ENCODE results near the gene RBM28.

The RBM28 gene

DNA sequence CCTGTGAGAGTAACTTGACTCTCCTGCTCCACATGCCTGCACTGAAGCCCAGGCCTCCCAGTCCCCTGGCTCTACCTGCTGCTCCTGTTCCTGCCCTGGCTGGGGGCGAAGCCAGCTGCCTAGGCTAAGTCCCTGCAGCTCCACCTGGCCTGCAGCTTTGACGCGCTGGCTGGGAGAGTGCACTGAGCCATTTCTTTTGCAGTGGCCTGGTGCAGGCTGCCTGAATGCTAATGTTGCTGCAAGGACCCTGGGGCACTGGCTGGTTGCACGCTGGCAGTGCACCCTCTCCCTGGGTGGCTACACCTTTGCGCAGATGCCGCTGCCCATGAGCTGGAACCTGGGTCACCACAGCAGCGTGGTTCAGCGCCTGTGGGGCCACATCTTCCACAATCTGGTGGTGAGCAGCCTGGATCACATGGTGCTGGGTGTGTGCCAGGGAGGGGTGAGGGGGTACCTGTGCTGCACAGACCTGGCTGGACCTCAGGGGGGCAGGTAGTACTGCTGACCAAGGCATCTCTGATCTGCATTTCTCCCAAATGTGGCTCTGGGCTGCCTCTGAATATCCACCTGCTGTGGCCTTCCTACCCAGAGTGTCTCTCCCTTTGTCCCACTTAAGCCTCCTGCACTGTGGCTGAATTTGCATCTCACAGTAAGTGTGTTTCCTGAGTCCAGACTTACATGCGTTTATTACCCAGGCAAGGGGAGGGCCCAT is 46.1 kb upstream of the RBM28 start:
- no peak for DNase-seq
- H3K4me1 ChIP-seq = peaks cover 0 to 7% (median 2%) of the 10 kb centered on the region in 4 donors
- TF ChIP-seq, protein P1, sequence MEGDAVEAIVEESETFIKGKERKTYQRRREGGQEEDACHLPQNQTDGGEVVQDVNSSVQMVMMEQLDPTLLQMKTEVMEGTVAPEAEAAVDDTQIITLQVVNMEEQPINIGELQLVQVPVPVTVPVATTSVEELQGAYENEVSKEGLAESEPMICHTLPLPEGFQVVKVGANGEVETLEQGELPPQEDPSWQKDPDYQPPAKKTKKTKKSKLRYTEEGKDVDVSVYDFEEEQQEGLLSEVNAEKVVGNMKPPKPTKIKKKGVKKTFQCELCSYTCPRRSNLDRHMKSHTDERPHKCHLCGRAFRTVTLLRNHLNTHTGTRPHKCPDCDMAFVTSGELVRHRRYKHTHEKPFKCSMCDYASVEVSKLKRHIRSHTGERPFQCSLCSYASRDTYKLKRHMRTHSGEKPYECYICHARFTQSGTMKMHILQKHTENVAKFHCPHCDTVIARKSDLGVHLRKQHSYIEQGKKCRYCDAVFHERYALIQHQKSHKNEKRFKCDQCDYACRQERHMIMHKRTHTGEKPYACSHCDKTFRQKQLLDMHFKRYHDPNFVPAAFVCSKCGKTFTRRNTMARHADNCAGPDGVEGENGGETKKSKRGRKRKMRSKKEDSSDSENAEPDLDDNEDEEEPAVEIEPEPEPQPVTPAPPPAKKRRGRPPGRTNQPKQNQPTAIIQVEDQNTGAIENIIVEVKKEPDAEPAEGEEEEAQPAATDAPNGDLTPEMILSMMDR (IDR thresholded peaks at IDR 0.05) = no peak
- H3K27ac ChIP-seq = no peak overlapping the region
- H3K36me3 ChIP-seq = peaks cover 12 to 35% (median 24%) of the 10 kb centered on the region in 3 donors
- H3K27me3 ChIP-seq = peaks cover 0 to 9% of the 10 kb centered on the region in 2 donors
- H3K4me3 ChIP-seq = no peak overlapping the region
- H3K9me3 ChIP-seq = no peaks in the 10 kb centered on the region
- intact Hi-C loops (cut with DNase I; ENCODE audit: low total_unique reads) = no loop called here

DNA sequence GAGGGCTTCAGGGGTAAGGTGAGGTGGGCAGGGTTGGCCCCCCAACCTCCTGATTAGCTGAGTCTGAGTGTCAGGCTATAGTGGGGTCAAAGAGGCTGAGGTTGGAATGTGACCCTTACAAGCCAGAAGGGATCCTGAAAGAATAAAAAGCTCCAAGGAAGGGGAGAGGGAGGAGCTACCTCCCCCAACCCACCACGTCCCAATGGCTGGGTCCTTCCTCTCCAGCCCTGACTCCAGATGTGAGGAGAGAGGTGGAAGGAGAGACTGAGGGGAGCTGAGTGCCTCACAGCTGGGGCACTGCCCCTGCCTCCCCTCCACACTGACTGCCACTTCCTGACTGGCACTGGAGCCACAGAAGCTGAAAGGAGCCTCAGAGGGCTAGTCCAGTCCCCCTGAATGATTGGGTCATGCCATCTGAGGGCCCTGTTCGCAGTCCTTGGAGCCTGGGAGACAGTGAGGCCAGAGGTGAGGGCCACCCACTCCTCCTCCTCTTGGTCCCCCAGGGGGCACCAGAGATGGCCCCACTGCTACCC is 45.4 kb upstream of the RBM28 start:
- H3K36me3 ChIP-seq = peaks cover 6 to 29% (median 18%) of the 10 kb centered on the region in 3 donors
- intact Hi-C loops (cut with DNase I; ENCODE audit: low total_unique reads) = no loop called here
- no peak overlapping the region for H3K27ac ChIP-seq
- peaks cover 0 to 7% (median 2%) of the 10 kb centered on the region in 4 donors for H3K4me1 ChIP-seq
- TF ChIP-seq, protein P1 (IDR thresholded peaks at IDR 0.05) = no peak
- no peak overlapping the region for H3K4me3 ChIP-seq
- no peak for DNase-seq
- peaks cover 0 to 9% of the 10 kb centered on the region in 2 donors for H3K27me3 ChIP-seq
- H3K9me3 ChIP-seq = no peaks in the 10 kb centered on the region

DNA sequence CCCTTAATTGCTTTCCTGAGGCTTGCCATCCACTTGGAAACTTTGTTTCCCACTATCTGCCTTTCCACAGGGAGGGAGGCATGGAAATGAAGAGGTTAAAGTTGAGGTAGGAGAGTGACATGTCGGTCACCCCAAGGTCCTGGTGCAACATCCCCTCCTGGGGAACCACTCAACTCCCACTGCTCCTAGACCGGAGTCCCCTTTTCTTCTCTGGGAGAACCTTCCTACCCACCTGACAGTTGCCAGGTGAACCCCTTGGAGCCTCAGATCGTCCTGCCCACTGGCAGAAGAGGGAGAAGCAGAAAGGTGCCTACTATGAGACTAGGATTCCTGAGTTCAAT is 44.4 kb upstream of the RBM28 start:
- Histone ChIP-seq H3K4me3 (no peak overlapping the region), H3K9me3 (no peaks in the 10 kb centered on the region), H3K27me3 (peaks cover 0 to 9% of the 10 kb centered on the region in 2 donors), H3K4me1 (peaks cover 0 to 7% (median 2%) of the 10 kb centered on the region in 4 donors), H3K27ac (no peak overlapping the region), H3K36me3 (peaks cover 0 to 19% (median 8%) of the 10 kb centered on the region in 3 donors)
- intact Hi-C loops (cut with DNase I; ENCODE audit: low total_unique reads) = no loop called here
- TF ChIP-seq, protein P1 (IDR thresholded peaks at IDR 0.05) = no peak
- DNase-seq = no peak

DNA sequence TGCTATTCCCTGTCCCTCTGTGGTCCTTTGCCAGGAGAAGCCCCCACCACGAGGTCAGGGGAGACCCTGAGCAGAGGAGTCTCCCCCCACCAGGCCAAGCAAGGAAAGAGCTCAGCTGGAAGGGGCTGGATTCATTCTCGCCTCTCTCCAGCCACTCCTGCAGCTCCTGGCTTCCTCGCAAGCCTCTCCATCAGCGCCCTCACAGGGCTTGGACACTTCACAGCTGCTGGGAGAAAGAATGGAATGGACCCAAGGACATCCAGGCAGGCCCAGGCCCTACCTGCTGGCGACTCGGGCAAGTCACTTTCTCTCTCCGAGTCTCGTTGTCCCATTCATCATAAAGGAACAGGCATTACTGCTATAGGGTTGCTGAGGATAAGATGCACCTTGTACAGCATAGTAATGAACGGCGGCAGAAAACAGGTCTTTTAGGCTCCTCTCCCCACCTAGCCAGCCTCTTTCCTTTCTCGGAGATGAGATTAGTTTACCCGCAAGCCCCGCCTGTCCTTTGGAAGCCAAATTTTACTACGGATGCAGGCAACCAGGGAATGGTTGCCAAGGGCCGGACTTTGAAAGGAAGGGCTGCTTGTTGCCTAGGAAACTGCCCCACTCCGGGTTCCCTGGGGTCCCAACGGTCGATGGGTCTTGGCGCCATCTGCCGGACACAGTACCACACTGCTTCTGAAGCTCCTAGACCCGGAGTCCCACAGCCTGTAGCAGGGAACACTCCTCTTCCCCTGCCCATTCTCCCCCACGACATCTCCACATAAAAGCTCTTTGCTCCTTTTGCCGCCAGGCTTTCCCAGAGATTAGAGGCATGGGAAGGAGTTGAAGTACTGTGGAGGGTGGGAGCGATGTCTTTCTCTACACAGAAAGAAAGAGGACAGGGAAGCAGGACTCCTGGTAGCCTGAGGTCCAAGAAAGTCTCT is 43.8 kb upstream of the RBM28 start:
- DNase-seq = peak; percentile 63 to 83
- intact Hi-C loops (cut with DNase I; ENCODE audit: low total_unique reads) = loop anchor here (2.0 kb wide), 1 partner anchor 39 kb away; no protein-coding TSS in a partner anchor
- Histone ChIP-seq H3K9me3 (no peaks in the 10 kb centered on the region), H3K4me1 (peaks cover 0 to 7% (median 2%) of the 10 kb centered on the region in 4 donors), H3K4me3 (no peak overlapping the region), H3K27me3 (peaks cover 0 to 9% of the 10 kb centered on the region in 2 donors), H3K27ac (no peak overlapping the region), H3K36me3 (peaks cover 0 to 12% (median 3%) of the 10 kb centered on the region in 3 donors)
- TF ChIP-seq, protein P1 (IDR thresholded peaks at IDR 0.05) = peak; percentile 78 to 80
